PFSK-1 (cell line): ENCODE measurements around the gene PTPRJ.

Source experiments
- POLR2AphosphoS5 ChIP-seq: IDR thresholded peaks from 2 replicates; pipeline ENCODE4 v1.6.1; 2012; ENCODE audit warnings: low read depth, mild to moderate bottlenecking, control low read depth, low read length, moderate library complexity
- SIN3A ChIP-seq: IDR thresholded peaks from 2 replicates; pipeline ENCODE4 v1.6.1; 2012; ENCODE audit warnings: mild to moderate bottlenecking, low read length, moderate library complexity, borderline replicate concordance; ENCODE audit not compliant: insufficient read depth
- TAF1 ChIP-seq: IDR thresholded peaks from 2 replicates; pipeline ENCODE4 v1.6.1; 2012; ENCODE audit warnings: low read length, control low read depth, borderline replicate concordance; ENCODE audit not compliant: insufficient read depth
- TF ChIP-seq, protein P1 (sequence below), 2 experiments: IDR thresholded peaks; 2 replicates each; pipeline versions ENCODE4 v1.6.1 to v1.8.0; 2011 to 2012; ENCODE audit warnings: low read depth in 2 of 2, low read length in 2 of 2, control low read depth in 1 of 2, inconsistent platforms in 1 of 2, mild to moderate bottlenecking in 1 of 2, moderate library complexity in 1 of 2; ENCODE audit not compliant: insufficient read depth in 1 of 2

GRCh38 chr11:48163360-48164100 is 183.2 kb downstream of the PTPRJ start:
- TF ChIP-seq POLR2AphosphoS5: no peak
- TF ChIP-seq, protein P1, sequence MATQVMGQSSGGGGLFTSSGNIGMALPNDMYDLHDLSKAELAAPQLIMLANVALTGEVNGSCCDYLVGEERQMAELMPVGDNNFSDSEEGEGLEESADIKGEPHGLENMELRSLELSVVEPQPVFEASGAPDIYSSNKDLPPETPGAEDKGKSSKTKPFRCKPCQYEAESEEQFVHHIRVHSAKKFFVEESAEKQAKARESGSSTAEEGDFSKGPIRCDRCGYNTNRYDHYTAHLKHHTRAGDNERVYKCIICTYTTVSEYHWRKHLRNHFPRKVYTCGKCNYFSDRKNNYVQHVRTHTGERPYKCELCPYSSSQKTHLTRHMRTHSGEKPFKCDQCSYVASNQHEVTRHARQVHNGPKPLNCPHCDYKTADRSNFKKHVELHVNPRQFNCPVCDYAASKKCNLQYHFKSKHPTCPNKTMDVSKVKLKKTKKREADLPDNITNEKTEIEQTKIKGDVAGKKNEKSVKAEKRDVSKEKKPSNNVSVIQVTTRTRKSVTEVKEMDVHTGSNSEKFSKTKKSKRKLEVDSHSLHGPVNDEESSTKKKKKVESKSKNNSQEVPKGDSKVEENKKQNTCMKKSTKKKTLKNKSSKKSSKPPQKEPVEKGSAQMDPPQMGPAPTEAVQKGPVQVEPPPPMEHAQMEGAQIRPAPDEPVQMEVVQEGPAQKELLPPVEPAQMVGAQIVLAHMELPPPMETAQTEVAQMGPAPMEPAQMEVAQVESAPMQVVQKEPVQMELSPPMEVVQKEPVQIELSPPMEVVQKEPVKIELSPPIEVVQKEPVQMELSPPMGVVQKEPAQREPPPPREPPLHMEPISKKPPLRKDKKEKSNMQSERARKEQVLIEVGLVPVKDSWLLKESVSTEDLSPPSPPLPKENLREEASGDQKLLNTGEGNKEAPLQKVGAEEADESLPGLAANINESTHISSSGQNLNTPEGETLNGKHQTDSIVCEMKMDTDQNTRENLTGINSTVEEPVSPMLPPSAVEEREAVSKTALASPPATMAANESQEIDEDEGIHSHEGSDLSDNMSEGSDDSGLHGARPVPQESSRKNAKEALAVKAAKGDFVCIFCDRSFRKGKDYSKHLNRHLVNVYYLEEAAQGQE (IDR thresholded peaks at IDR 0.05; ENCODE audit: insufficient read depth in 1 of 2, low read depth in 2 of 2, low read length in 2 of 2): no peak
- no peak for TF ChIP-seq TAF1
- TF ChIP-seq SIN3A: no peak
